Endothelial cell of umbilical vein (primary cell): Measurements from ENCODE around the gene PTGES.

Source experiments
- CTCF ChIP-seq, 2 donors: IDR thresholded peaks; 1 replicate in 1 of 2; 2 replicates in 1 of 2; pipeline ENCODE4 v1.5.1; 2011; ENCODE audit warnings: low read length in 2 of 2, mild to moderate bottlenecking in 2 of 2, moderate library complexity in 2 of 2, control low read depth in 1 of 2, inconsistent platforms in 1 of 2, low read depth in 1 of 2; ENCODE audit not compliant: insufficient read depth in 1 of 2; ENCODE audit errors: extremely low read depth in 1 of 2
- EZH2 ChIP-seq: IDR thresholded peaks from 2 replicates; pipeline ENCODE4 v1.6.1; 2012; ENCODE audit warnings: borderline replicate concordance, low read depth, mild to moderate bottlenecking, moderate library complexity, low read length, inconsistent platforms; ENCODE audit not compliant: severe bottlenecking
- JUN ChIP-seq: IDR thresholded peaks from 2 replicates; pipeline ENCODE4 v1.6.1; 2011; ENCODE audit warnings: borderline replicate concordance, low read depth; ENCODE audit not compliant: insufficient read length, insufficient read depth
- MYC ChIP-seq: IDR thresholded peaks from one replicate; pipeline ENCODE4 v1.6.1; 2011; ENCODE audit warnings: mild to moderate bottlenecking, low read depth, low read length
- POLR2AphosphoS5 ChIP-seq: IDR thresholded peaks from 2 replicates; pipeline ENCODE4 v1.6.1; 2012; ENCODE audit warnings: low read depth, mild to moderate bottlenecking, control low read depth, low read length, moderate library complexity; ENCODE audit not compliant: insufficient read depth

- TF ChIP-seq CTCF (IDR thresholded peaks at IDR 0.05; ENCODE audit: extremely low read depth in 1 of 2, insufficient read depth in 1 of 2, low read depth in 1 of 2, low read length in 2 of 2) (no peak), MYC (no peak), JUN (no peak), POLR2AphosphoS5 (no peak), EZH2 (no peak)
These were observed 34.9 kb downstream of the PTGES start for GRCh38 chr9:129717991-129718390.
